Right lung (tissue), 5 donors: Measurements from ENCODE around the gene CAMKMT. TPM values are rescaled to one million over a fixed set of nuclear protein-coding genes. Genes with fewer than 3 reads are reported as not detected.
"Not testable (repeated sequence)": the region's sequence is repeated elsewhere in the genome, so short reads cannot be mapped to it uniquely, and the experiment has no call there.

ENCODE experiments used
- DNase-seq, 2 donors: peaks; one replicate each; pipeline ENCODE4 v3.0.0-alpha.2; 2013
- polyA plus RNA-seq, 5 donors: library from polyadenylated mRNA; unstranded; fragments of 120-200 nt; gene quantifications; one replicate each; pipeline versions ENCODE4 v1.2.1 to v1.2.3, GENCODE V29; 2013; ENCODE audit warnings: inconsistent platforms in 1 of 5, low replicate concordance in 1 of 5; ENCODE audit not compliant: insufficient read length in 5 of 5, insufficient read depth in 1 of 5

The CAMKMT gene
- polyA plus RNA-seq, 5 donors = 9.1 to 14.9 (median 12.8) TPM

GRCh38 chr2:44358503-44358902 lies 3.2 kb upstream of the CAMKMT start:
- no peak for DNase-seq

- no peak for DNase-seq
Measured at GRCh38 chr2:44360749-44361329, 908 bp upstream of the CAMKMT start.

GRCh38 chr2:44362207-44363015 lies 664 bp downstream of the CAMKMT start:
- peak; percentile 35 to 38 for DNase-seq

- no peak for DNase-seq
Measured at GRCh38 chr2:44364604-44365003, 2.9 kb downstream of the CAMKMT start.

- DNase-seq = no peak
Measured at GRCh38 chr2:44367591-44367990, 5.8 kb downstream of the CAMKMT start.

- DNase-seq = no peak
Measured at GRCh38 chr2:44369392-44369791, 7.6 kb downstream of the CAMKMT start.

GRCh38 chr2:44371445-44371844 lies 9.7 kb downstream of the CAMKMT start:
- no peak for DNase-seq

- no peak for DNase-seq
Measured at GRCh38 chr2:44372246-44372645, 10.5 kb downstream of the CAMKMT start.

GRCh38 chr2:44377486-44377885 lies 15.7 kb downstream of the CAMKMT start:
- no peak for DNase-seq

GRCh38 chr2:44385226-44385625 lies 23.5 kb downstream of the CAMKMT start:
- not testable (repeated sequence) for DNase-seq

GRCh38 chr2:44388877-44389276 lies 27.1 kb downstream of the CAMKMT start:
- DNase-seq = no peak

- DNase-seq = no peak
Measured at GRCh38 chr2:44389895-44390294, 28.1 kb downstream of the CAMKMT start.

- peak; percentile 11 to 22 for DNase-seq
Measured at GRCh38 chr2:44392338-44392943, 30.7 kb downstream of the CAMKMT start.

- DNase-seq = no peak
Measured at GRCh38 chr2:44397447-44398175, 35.9 kb downstream of the CAMKMT start.

GRCh38 chr2:44398243-44398897 lies 36.6 kb downstream of the CAMKMT start:
- DNase-seq = no peak

- DNase-seq = no peak
Measured at GRCh38 chr2:44420725-44421124, 59.0 kb downstream of the CAMKMT start.

GRCh38 chr2:44424211-44424610 lies 62.5 kb downstream of the CAMKMT start:
- no peak for DNase-seq

GRCh38 chr2:44429034-44429433 lies 67.3 kb downstream of the CAMKMT start:
- no peak for DNase-seq

- no peak for DNase-seq
Measured at GRCh38 chr2:44430342-44430741, 68.6 kb downstream of the CAMKMT start.

- DNase-seq = no peak
Measured at GRCh38 chr2:44433895-44434294, 72.1 kb downstream of the CAMKMT start.

GRCh38 chr2:44441200-44441599 lies 79.5 kb downstream of the CAMKMT start:
- no peak for DNase-seq

- no peak for DNase-seq
Measured at GRCh38 chr2:44442019-44442418, 80.3 kb downstream of the CAMKMT start.
